Neural cell (in vitro differentiated cells): Measurements from ENCODE around the gene RET. TPM values are rescaled to one million over a fixed set of nuclear protein-coding genes. Genes with fewer than 3 reads are reported as not detected.

ENCODE experiments used
- H2AFZ ChIP-seq: fragments of 200-600, 300-800 bp; sonication (generic), shearing (Covaris generic); 2 replicates; pipeline ENCODE4 v1.6.0; 2014; ENCODE audit warnings: low read depth, mild to moderate bottlenecking, antibody characterized with exemption, low read length, moderate library complexity
- H3F3A ChIP-seq: fragments of 200-600 bp; shearing (Covaris generic); 2 replicates; pipeline ENCODE4 v1.6.1; 2016; ENCODE audit warnings: mild to moderate bottlenecking, moderate library complexity, mixed read lengths, antibody characterized with exemption, low read length; ENCODE audit not compliant: insufficient read depth, poor library complexity, severe bottlenecking
- H3K27ac ChIP-seq: fragments of 200-600, 300-800 bp; sonication (generic), shearing (Covaris generic); 2 replicates; pipeline ENCODE4 v1.5.1; 2014; ENCODE audit warnings: mild to moderate bottlenecking, low read length, moderate library complexity
- H3K27me3 ChIP-seq: fragments of 300-800, 200-600 bp; sonication (generic), shearing (Covaris generic); 2 replicates; pipeline ENCODE4 v1.6.0; 2014; ENCODE audit warnings: mild to moderate bottlenecking, low read depth, low read length, moderate library complexity; ENCODE audit not compliant: insufficient read depth
- H3K36me3 ChIP-seq: fragments of 300-800, 200-600 bp; sonication (generic), shearing (Covaris generic); 2 replicates; pipeline ENCODE4 v1.5.1; 2014; ENCODE audit warnings: mild to moderate bottlenecking, antibody characterized with exemption, low read length, moderate library complexity; ENCODE audit not compliant: insufficient read depth
- H3K4me2 ChIP-seq: fragments of 300-800, 200-600 bp; sonication (generic), shearing (Covaris generic); 2 replicates; pipeline ENCODE4 v1.6.0; 2014; ENCODE audit warnings: mild to moderate bottlenecking, low read length
- H3K4me3 ChIP-seq: fragments of 300-800, 200-600 bp; sonication (generic), shearing (Covaris generic); 2 replicates; pipeline ENCODE4 v1.5.1; 2014; ENCODE audit warnings: mild to moderate bottlenecking, low read length, moderate library complexity
- H3K79me2 ChIP-seq: fragments of 200-600 bp; shearing (Covaris generic); replicated peaks from 2 replicates; pipeline ENCODE4 v1.6.0; 2014; ENCODE audit warnings: mild to moderate bottlenecking, low read length, moderate library complexity; ENCODE audit not compliant: insufficient read depth
- H3K9ac ChIP-seq: fragments of 300-800, 200-600 bp; sonication (generic), shearing (Covaris generic); 2 replicates; pipeline ENCODE4 v1.6.1; 2016; ENCODE audit warnings: mild to moderate bottlenecking, low read length, mixed read lengths
- H3K9me2 ChIP-seq: fragments of 200-600 bp; shearing (Covaris generic); 2 replicates; pipeline ENCODE4 v1.6.1; 2016; ENCODE audit warnings: mild to moderate bottlenecking, low read length, mixed read lengths; ENCODE audit not compliant: insufficient read depth
- H3K9me3 ChIP-seq: fragments of 200-600, 300-800 bp; sonication (generic), shearing (Covaris generic); 2 replicates; pipeline ENCODE4 v1.6.1; 2016; ENCODE audit warnings: mild to moderate bottlenecking, mixed run types, low read length, moderate library complexity, mixed read lengths
- H4K20me1 ChIP-seq: fragments of 200-600 bp; shearing (Covaris generic); 2 replicates; pipeline ENCODE4 v1.6.1; 2016; ENCODE audit warnings: mild to moderate bottlenecking, mixed run types; ENCODE audit not compliant: insufficient read depth
- CTCF ChIP-seq: fragments of 450-650 bp; IDR thresholded peaks from 2 replicates; pipeline ENCODE4 v1.5.1; 2014; ENCODE audit warnings: antibody characterized with exemption, mild to moderate bottlenecking, moderate library complexity; ENCODE audit not compliant: poor library complexity, severe bottlenecking
- EP300 ChIP-seq: fragments of 450-650 bp; conservative IDR thresholded peaks from 2 replicates; pipeline ENCODE4 v1.6.1; 2014; ENCODE audit warnings: antibody characterized with exemption, mild to moderate bottlenecking, moderate library complexity; ENCODE audit not compliant: poor library complexity, severe bottlenecking
- EZH2 ChIP-seq: fragments of 200-600, 300-800 bp; shearing (Covaris generic), sonication (generic); IDR thresholded peaks from 2 replicates; pipeline ENCODE4 v1.6.1; 2014; ENCODE audit warnings: antibody characterized with exemption, low read length, borderline replicate concordance, mild to moderate bottlenecking; ENCODE audit not compliant: insufficient read depth, poor library complexity, severe bottlenecking
- MXI1 ChIP-seq: fragments of 450-650 bp; conservative IDR thresholded peaks from 2 replicates; pipeline ENCODE4 v1.6.1; 2014; ENCODE audit warnings: antibody characterized with exemption, mild to moderate bottlenecking; ENCODE audit not compliant: poor library complexity, severe bottlenecking
- POLR2AphosphoS5 ChIP-seq: IDR thresholded peaks from 2 replicates; pipeline ENCODE4 v1.6.1; 2012
- RAD21 ChIP-seq: fragments of 450-650 bp; conservative IDR thresholded peaks from 2 replicates; pipeline ENCODE4 v1.6.1; 2014; ENCODE audit warnings: antibody characterized with exemption, mild to moderate bottlenecking, moderate library complexity
- REST ChIP-seq: IDR thresholded peaks from 2 replicates; pipeline ENCODE4 v1.6.1; 2012; ENCODE audit warnings: borderline replicate concordance
- SMC3 ChIP-seq: fragments of 450-650 bp; conservative IDR thresholded peaks from 2 replicates; pipeline ENCODE4 v1.6.1; 2014; ENCODE audit warnings: antibody characterized with exemption, mild to moderate bottlenecking, moderate library complexity; ENCODE audit not compliant: poor library complexity
- TAF1 ChIP-seq: IDR thresholded peaks from 2 replicates; pipeline ENCODE4 v1.6.1; 2012; ENCODE audit warnings: low read depth
- polyA plus RNA-seq: library from polyadenylated mRNA; depleted of rRNA; stranded (reverse); fragments of >200 nt; gene quantifications from 2 replicates; pipeline ENCODE4 v1.2.3, GENCODE V29; 2014

Gene RET
- polyA plus RNA-seq, 1 donor from 2014 or later = 1.7 TPM

GRCh38 chr10:43043342-43043772 lies 33.5 kb upstream of the RET start:
- Histone ChIP-seq H4K20me1 (no peaks in the 10 kb centered on the region), H3F3A (no peaks in the 10 kb centered on the region), H3K27me3 (no peaks in the 10 kb centered on the region), H3K4me2 (no peak overlapping the region), H2AFZ (no peak overlapping the region), H3K27ac (no peak overlapping the region), H3K4me3 (no peak overlapping the region), H3K9ac (no peak overlapping the region), H3K9me3 (no peaks in the 10 kb centered on the region), H3K9me2 (no peaks in the 10 kb centered on the region), H3K79me2 (no peaks in the 10 kb centered on the region), H3K36me3 (no peaks in the 10 kb centered on the region)
- TF ChIP-seq SMC3 (no peak), EP300 (no peak), MXI1 (no peak), EZH2 (no peak), TAF1 (no peak), RAD21 (no peak), REST (no peak), POLR2AphosphoS5 (no peak), CTCF (no peak)

- Histone ChIP-seq H3K36me3 (no peaks in the 10 kb centered on the region), H3K9ac (no peak overlapping the region), H3K27me3 (no peaks in the 10 kb centered on the region), H3K9me3 (no peaks in the 10 kb centered on the region), H3K9me2 (no peaks in the 10 kb centered on the region), H3K4me3 (no peak overlapping the region), H3F3A (no peaks in the 10 kb centered on the region), H3K4me2 (no peak overlapping the region), H2AFZ (no peak overlapping the region), H3K27ac (no peak overlapping the region), H3K79me2 (no peaks in the 10 kb centered on the region), H4K20me1 (no peaks in the 10 kb centered on the region)
- no peak for TF ChIP-seq EP300
- TF ChIP-seq SMC3 = no peak
- TF ChIP-seq MXI1 = no peak
- TF ChIP-seq CTCF = no peak
- no peak for TF ChIP-seq EZH2
- TF ChIP-seq REST = no peak
- no peak for TF ChIP-seq TAF1
- TF ChIP-seq POLR2AphosphoS5 = no peak
- no peak for TF ChIP-seq RAD21
Observed at GRCh38 chr10:43043773-43044447, 33.0 kb upstream of the RET start.
